Fibroblast of lung (primary cell): Measurements from ENCODE around the gene TMEM223.

Source experiments
- CTCF ChIP-seq, 2 donors: IDR thresholded peaks in 1 of 2; conservative IDR thresholded peaks in 1 of 2; 1 replicate in 1 of 2; 2 replicates in 1 of 2; pipeline ENCODE4 v1.5.1; 2011 to 2012; ENCODE audit warnings: low read length in 2 of 2, control low read depth in 1 of 2, inconsistent platforms in 1 of 2, low read depth in 1 of 2, mild to moderate bottlenecking in 1 of 2
- EZH2 ChIP-seq: IDR thresholded peaks from 2 replicates; pipeline ENCODE4 v1.5.1; 2012; ENCODE audit warnings: low read length, control low read depth, mild to moderate bottlenecking; ENCODE audit errors: missing control alignments

DNA sequence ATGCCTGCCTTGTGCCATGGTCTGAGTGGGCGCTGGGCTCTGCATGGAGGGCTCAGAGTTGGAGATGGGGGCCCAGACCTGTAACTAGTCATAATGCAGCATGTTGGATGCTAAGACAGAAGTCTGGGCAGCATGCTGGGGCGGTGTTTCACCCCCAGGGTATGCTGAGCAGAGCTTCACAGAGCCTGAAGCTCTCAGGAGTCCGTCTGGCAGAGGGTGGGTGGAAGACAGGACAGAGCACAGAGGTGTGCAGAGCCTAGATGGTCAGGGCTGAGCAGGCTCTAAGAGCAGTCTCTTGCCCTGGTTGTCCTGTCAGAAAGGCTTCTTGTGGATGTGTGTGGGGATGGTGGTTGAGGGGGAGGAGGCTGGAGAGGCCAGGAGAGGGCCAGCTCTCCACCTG is 13.4 kb downstream of the TMEM223 start:
- TF ChIP-seq CTCF (conservative IDR thresholded peaks at IDR 0.05 in 1 of 2, IDR thresholded peaks at IDR 0.05 in 1 of 2; ENCODE audit: low read depth in 1 of 2, low read length in 2 of 2) (no peak), EZH2 (no peak)
